Kidney (tissue), 14 donors: ENCODE results near the gene SLC6A16. TPM values are rescaled to one million over a fixed set of nuclear protein-coding genes. Genes with fewer than 3 reads are reported as not detected.

Experiments
- DNase-seq, 5 donors: peaks; one replicate each; pipeline ENCODE4 v3.0.0-alpha.2; 2013 to 2020
- FAIRE-seq: peaks from 2 replicates; lab custom pipeline; 2012; peaks lifted over from hg19 to GRCh38; lab: Jason Lieb, UNC
- H3K27ac ChIP-seq, 2 donors: one replicate each; pipeline ENCODE4 v1.7.0; 2013; ENCODE audit warnings: low read depth in 2 of 2, low read length in 2 of 2, inconsistent platforms in 1 of 2
- H3K27me3 ChIP-seq: one replicate; pipeline ENCODE4 v1.7.1; 2013; ENCODE audit warnings: low read length, inconsistent platforms; ENCODE audit not compliant: control insufficient read depth, insufficient read depth
- H3K36me3 ChIP-seq, 3 donors: one replicate each; pipeline versions ENCODE4 v1.7.0 to v1.7.1; 2013; ENCODE audit warnings: low read length in 3 of 3, control low read depth in 1 of 3, inconsistent platforms in 1 of 3; ENCODE audit not compliant: insufficient read depth in 3 of 3, control insufficient read depth in 2 of 3
- H3K4me1 ChIP-seq, 3 donors: one replicate each; pipeline versions ENCODE4 v1.7.0 to v1.7.1; 2013; ENCODE audit warnings: low read length in 3 of 3, inconsistent platforms in 1 of 3, low read depth in 1 of 3; ENCODE audit not compliant: control insufficient read depth in 2 of 3, insufficient read depth in 2 of 3
- H3K4me3 ChIP-seq, 3 donors: one replicate each; pipeline versions ENCODE4 v1.7.0 to v1.8.1; 2013; ENCODE audit warnings: low read length in 3 of 3, control low read depth in 1 of 3, inconsistent platforms in 1 of 3
- H3K9ac ChIP-seq, 3 donors: one replicate each; pipeline versions ENCODE4 v1.7.0 to v1.7.1; 2013; ENCODE audit warnings: low read length in 3 of 3, control low read depth in 1 of 3, inconsistent platforms in 1 of 3
- H3K9me3 ChIP-seq, 3 donors: one replicate each; pipeline versions ENCODE4 v1.7.0 to v1.7.1; 2013; ENCODE audit warnings: low read length in 3 of 3, control low read depth in 1 of 3, inconsistent platforms in 1 of 3; ENCODE audit not compliant: control insufficient read depth in 2 of 3, insufficient read depth in 1 of 3
- CTCF ChIP-seq: IDR thresholded peaks from 3 replicates; pipeline ENCODE4 v1.5.1; 2012; ENCODE audit warnings: mild to moderate bottlenecking, moderate library complexity, borderline replicate concordance; ENCODE audit not compliant: insufficient read depth; ENCODE audit errors: extremely low read depth
- intact Hi-C: fragments of 100-400 bp; cut with DNase I; formaldehyde crosslinking; loops from one replicate; pipeline ENCODE4 v1.11.1; 2022
- polyA plus RNA-seq: library from polyadenylated mRNA; stranded (reverse); fragments of 350-450 nt; fragmentation: Illumina TruSeq; extraction: RNeasy Lipid Tissue Mini Kit (QIAGEN cat#74804); gene quantifications from one replicate; pipeline ENCODE4 v1.2.3, GENCODE V29; 2014; ENCODE audit warnings: low read depth, low replicate concordance; ENCODE audit not compliant: insufficient read depth
- total RNA-seq: library from RNA; stranded (reverse); fragmentation: NEBNext Ultra II Directional; extraction: Animal tissue kit (Norgen Biotek cat#: 25700); gene quantifications from one replicate; pipeline ENCODE4 v1.2.1, GENCODE V29; 2021
- donor health status: control.
- donor health status: control.
- donor health status: control.
- donor health status: control.
- donor health status: control.
- donor health status: DM: yes; HTN: yes; CAD: no.
- donor health status: Normal renal cell carcinoma (clear cell type).

The SLC6A16 gene
- total and polyA plus RNA-seq, 2 donors from 2014 or later: 1.5 to 3.7 TPM

GRCh38 chr19:49362929-49363267 lies 37.9 kb upstream of the SLC6A16 start:
- no peaks in the 10 kb centered on the region for H3K36me3 ChIP-seq
- FAIRE-seq (no peak), DNase-seq (peak in 3 of 5 donors; percentile 80 to 90 (median 82))
- no peaks in the 10 kb centered on the region for H3K9me3 ChIP-seq
- TF ChIP-seq CTCF: no peak
- peak overlapping the region; percentile 45 to 69 (median 68) for H3K4me3 ChIP-seq
- H3K27me3 ChIP-seq: no peaks in the 10 kb centered on the region
- H3K4me1 ChIP-seq: peaks cover 0 to 5% (median 0%) of the 10 kb centered on the region in 3 donors
- intact Hi-C loops: no loop called here
- H3K27ac ChIP-seq: peak overlapping the region; percentile 65 to 94
- peak overlapping the region; percentile 26 to 93 (median 32) for H3K9ac ChIP-seq

- H3K27ac ChIP-seq: peak within 1 kb of the TSS; percentile 94
- H3K36me3 ChIP-seq: no peaks in the 10 kb centered on the region
- H3K4me3 ChIP-seq: peak within 1 kb of the TSS; percentile 68 to 75 (median 73)
- DNase-seq: peak; percentile 87 to 94 (median 91)
- H3K9ac ChIP-seq: peak within 1 kb of the TSS; percentile 66 to 93 (median 73)
- no peak for FAIRE-seq
- H3K27me3 ChIP-seq: no peaks in the 10 kb centered on the region
- intact Hi-C loops: no loop called here
- H3K4me1 ChIP-seq: peaks cover 0 to 6% (median 0%) of the 10 kb centered on the region in 3 donors
- H3K9me3 ChIP-seq: no peaks in the 10 kb centered on the region
- TF ChIP-seq CTCF: no peak
Measured at GRCh38 chr19:49362048-49362928, 37.3 kb upstream of the SLC6A16 start, which contains the start of gene TEAD2. TEAD2 (minus strand) TSS chr19:49362416; CDS start chr19:49360075, 2,341 bp downstream.

DNA sequence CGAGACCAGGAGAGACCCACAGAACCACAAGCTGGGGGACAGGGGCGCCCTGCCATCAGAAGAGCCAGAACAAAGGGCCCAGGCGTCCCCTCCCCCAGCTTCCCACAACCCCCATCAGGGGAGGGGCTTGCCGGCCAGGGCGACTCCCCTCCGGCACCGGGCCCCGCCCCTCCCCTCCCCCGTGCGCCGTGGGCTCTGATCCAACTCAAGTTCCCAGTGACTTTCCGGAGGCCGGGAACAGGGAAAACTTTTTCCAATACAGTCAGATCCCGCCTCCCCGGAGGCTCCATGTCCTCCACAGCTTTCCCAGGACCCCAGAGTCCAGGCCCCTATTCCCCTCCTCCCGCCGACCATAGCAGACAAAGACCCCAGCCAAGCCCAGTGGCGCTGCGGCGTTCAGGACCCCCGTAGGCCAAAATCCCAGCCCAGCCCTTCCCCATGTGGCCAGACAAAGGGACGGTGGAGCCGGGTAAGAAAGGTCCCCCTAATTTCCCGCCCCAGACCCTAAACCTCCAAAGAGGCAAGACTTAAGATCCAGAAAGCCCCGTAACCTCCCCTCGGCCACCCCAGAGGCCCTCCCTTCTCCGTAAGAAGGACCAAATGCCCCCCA lies 36.6 kb upstream of the SLC6A16 start:
- Histone ChIP-seq H3K9ac (peak overlapping the region; percentile 66 to 93 (median 73)), H3K9me3 (no peaks in the 10 kb centered on the region), H3K4me1 (peaks cover 0 to 11% (median 0%) of the 10 kb centered on the region in 3 donors), H3K27ac (peak overlapping the region; percentile 94), H3K36me3 (peaks cover 0 to 2% (median 0%) of the 10 kb centered on the region in 3 donors), H3K27me3 (no peaks in the 10 kb centered on the region), H3K4me3 (peak overlapping the region; percentile 68 to 75 (median 73))
- intact Hi-C loops: no loop called here
- no peak for TF ChIP-seq CTCF
- DNase-seq (peak; percentile 93 to 97 (median 96)), FAIRE-seq (no peak)
